Left lobe of liver (tissue), 2 donors: ENCODE results near the gene HMGN4. TPM values are rescaled to one million over a fixed set of nuclear protein-coding genes. Genes with fewer than 3 reads are reported as not detected.
"Not testable (repeated sequence)": the region's sequence is repeated elsewhere in the genome, so short reads cannot be mapped to it uniquely, and the experiment has no call there.

Experiments used
- ATAC-seq: fragments of 200-7000 bp; cut with Tn5 transposase; one replicate; pipeline ENCODE4 v1.9.1; 2020; ENCODE audit warnings: mild to moderate bottlenecking, moderate library complexity
- DNase-seq: peaks from one replicate; pipeline ENCODE4 v3.0.0-alpha.2; 2020; ENCODE audit warnings: low spot score
- total RNA-seq: library from RNA; stranded (reverse); gene quantifications from one replicate; pipeline ENCODE4 v1.2.1, GENCODE V29; 2021
- donor health status: DM: no; HTN: no; CAD: no; lungs with moderate emphysema.
- donor health status: DM: no; HTN: yes; CAD: no.

The HMGN4 gene
- total RNA-seq, 1 donor from 2014 or later = 4.7 TPM

GRCh38 chr6:26521600-26522391 lies 16.4 kb upstream of the HMGN4 start:
- ATAC-seq (peak; percentile 64), DNase-seq (peak; percentile 64)

GRCh38 chr6:26522486-26523228 lies 15.5 kb upstream of the HMGN4 start:
- not testable (repeated sequence) for ATAC-seq, DNase-seq

- not testable (repeated sequence) for ATAC-seq, DNase-seq
Observed at GRCh38 chr6:26524314-26524713, 13.9 kb upstream of the HMGN4 start.

- no peak for ATAC-seq
- DNase-seq = no peak
Observed at GRCh38 chr6:26524722-26525370, 13.3 kb upstream of the HMGN4 start.

- ATAC-seq (no peak), DNase-seq (no peak)
Observed at GRCh38 chr6:26525838-26526237, 12.3 kb upstream of the HMGN4 start.

- no peak for DNase-seq
- ATAC-seq = no peak
Observed at GRCh38 chr6:26526928-26527327, 11.2 kb upstream of the HMGN4 start.

GRCh38 chr6:26530203-26530602 lies 8.0 kb upstream of the HMGN4 start:
- ATAC-seq = peak; percentile 87
- DNase-seq = peak; percentile 70

GRCh38 chr6:26531897-26532296 lies 6.3 kb upstream of the HMGN4 start:
- DNase-seq (no peak), ATAC-seq (no peak)

GRCh38 chr6:26532699-26533531 lies 5.3 kb upstream of the HMGN4 start:
- ATAC-seq = peak; percentile 62
- DNase-seq = peak; percentile 90

GRCh38 chr6:26533532-26533931 lies 4.6 kb upstream of the HMGN4 start:
- DNase-seq (no peak), ATAC-seq (no peak)

- DNase-seq = no peak
- no peak for ATAC-seq
Observed at GRCh38 chr6:26534681-26535465, 3.3 kb upstream of the HMGN4 start.

- no peak for DNase-seq
- no peak for ATAC-seq
Observed at GRCh38 chr6:26536571-26537159, 1.5 kb upstream of the HMGN4 start.

- ATAC-seq (peak; percentile 77), DNase-seq (peak; percentile 93)
Observed at GRCh38 chr6:26537160-26537845, 863 bp upstream of the HMGN4 start.

GRCh38 chr6:26538572-26538902 lies 371 bp downstream of the HMGN4 start:
- peak; percentile 1 for ATAC-seq
- no peak for DNase-seq

- DNase-seq = no peak
- no peak for ATAC-seq
Observed at GRCh38 chr6:26539071-26539615, 977 bp downstream of the HMGN4 start.

GRCh38 chr6:26541579-26541978 lies 3.4 kb downstream of the HMGN4 start:
- DNase-seq = no peak
- no peak for ATAC-seq

GRCh38 chr6:26543953-26544352 lies 5.8 kb downstream of the HMGN4 start:
- DNase-seq (no peak), ATAC-seq (peak; percentile 37)

- ATAC-seq = peak; percentile 96
Observed at GRCh38 chr6:26544473-26544872, 6.3 kb downstream of the HMGN4 start.

GRCh38 chr6:26545627-26546026 lies 7.5 kb downstream of the HMGN4 start:
- no peak for ATAC-seq

More at GRCh38 chr6:26544473-26544872, 6.3 kb downstream of the HMGN4 start:
- DNase-seq = no peak

More at GRCh38 chr6:26545627-26546026, 7.5 kb downstream of the HMGN4 start:
- no peak for DNase-seq
